Epidermal melanocyte (primary cell): ENCODE measurements around the gene CYP20A1.
"Not testable (repeated sequence)": the region's sequence is repeated elsewhere in the genome, so short reads cannot be mapped to it uniquely, and the experiment has no call there.

ENCODE experiments used
- DNase-seq: peaks from one replicate; pipeline ENCODE4 v3.0.0; 2011; ENCODE audit warnings: low spot score; ENCODE audit not compliant: insufficient read length

CYP20A1 gene

GRCh38 chr2:203238704-203239526 is at the start of gene CYP20A1:
Gene CYP20A1, plus strand, starts transcription at chr2:203239018. Its CDS starts 45 bp downstream, at chr2:203239063.
- DNase-seq = peak; percentile 89

GRCh38 chr2:203190547-203190946 is 48.3 kb upstream of the CYP20A1 start:
- not testable (repeated sequence) for DNase-seq

- not testable (repeated sequence) for DNase-seq
Observed at GRCh38 chr2:203191026-203191425, 47.8 kb upstream of the CYP20A1 start.

GRCh38 chr2:203191961-203192360 is 46.9 kb upstream of the CYP20A1 start:
- no peak for DNase-seq

- DNase-seq = no peak
Observed at GRCh38 chr2:203195331-203196036, 43.3 kb upstream of the CYP20A1 start.

GRCh38 chr2:203200866-203201265 is 38.0 kb upstream of the CYP20A1 start:
- no peak for DNase-seq

GRCh38 chr2:203201426-203201825 is 37.4 kb upstream of the CYP20A1 start:
- DNase-seq = no peak

- DNase-seq = no peak
Observed at GRCh38 chr2:203209538-203209937, 29.3 kb upstream of the CYP20A1 start.

- DNase-seq = no peak
Observed at GRCh38 chr2:203225423-203226039, 13.3 kb upstream of the CYP20A1 start.

GRCh38 chr2:203229674-203230073 is 9.1 kb upstream of the CYP20A1 start:
- not testable (repeated sequence) for DNase-seq

GRCh38 chr2:203237346-203238238 is 1.2 kb upstream of the CYP20A1 start:
- no peak for DNase-seq

GRCh38 chr2:203238292-203238703 is 520 bp upstream of the CYP20A1 start:
- DNase-seq = no peak

GRCh38 chr2:203240491-203240890 is 1.7 kb downstream of the CYP20A1 start:
- DNase-seq = no peak

GRCh38 chr2:203242518-203242917 is 3.7 kb downstream of the CYP20A1 start:
- no peak for DNase-seq

GRCh38 chr2:203246646-203247045 is 7.8 kb downstream of the CYP20A1 start:
- DNase-seq = no peak

GRCh38 chr2:203252818-203253217 is 14.0 kb downstream of the CYP20A1 start:
- no peak for DNase-seq

GRCh38 chr2:203253422-203254095 is 14.7 kb downstream of the CYP20A1 start:
- DNase-seq = not testable (repeated sequence)

GRCh38 chr2:203261326-203262159 is 22.7 kb downstream of the CYP20A1 start:
- DNase-seq = no peak

- DNase-seq = no peak
Observed at GRCh38 chr2:203279288-203279687, 40.5 kb downstream of the CYP20A1 start.
